HUDEP-2 (cell line): ENCODE measurements around the gene RITA1.
"Not testable (repeated sequence)": the region's sequence is repeated elsewhere in the genome, so short reads cannot be mapped to it uniquely, and the experiment has no call there.

Source experiments
- DNase-seq, 76 experiments: peaks; one replicate each; lab custom pipeline; 2025; ENCODE audit not compliant: unreplicated experiment in 76 of 76; lab: John Stamatoyannopoulos, UW

The RITA1 gene, protein sequence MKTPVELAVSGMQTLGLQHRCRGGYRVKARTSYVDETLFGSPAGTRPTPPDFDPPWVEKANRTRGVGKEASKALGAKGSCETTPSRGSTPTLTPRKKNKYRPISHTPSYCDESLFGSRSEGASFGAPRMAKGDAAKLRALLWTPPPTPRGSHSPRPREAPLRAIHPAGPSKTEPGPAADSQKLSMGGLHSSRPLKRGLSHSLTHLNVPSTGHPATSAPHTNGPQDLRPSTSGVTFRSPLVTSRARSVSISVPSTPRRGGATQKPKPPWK

GRCh38 chr12:113185180-113186032 is at the start of gene RITA1, which contains the start of gene DDX54:
TSS of gene RITA1 (plus strand) at chr12:113185721. CDS start at chr12:113186747, 1,026 bp downstream.
TSS of gene DDX54 (minus strand) at chr12:113185478. CDS start at chr12:113185451, 27 bp downstream.
- DNase-seq: peak in 72 of 76 experiments; percentile 20 to 96 (median 71)

- peak in 57 of 76 experiments; percentile 8 to 77 (median 42) for DNase-seq
These were observed 49.2 kb upstream of the RITA1 start for GRCh38 chr12:113136128-113136989.

- DNase-seq: no peak
These were observed 48.5 kb upstream of the RITA1 start for GRCh38 chr12:113136990-113137511.

GRCh38 chr12:113137861-113138783 is 47.4 kb upstream of the RITA1 start:
- no peak for DNase-seq

DNA sequence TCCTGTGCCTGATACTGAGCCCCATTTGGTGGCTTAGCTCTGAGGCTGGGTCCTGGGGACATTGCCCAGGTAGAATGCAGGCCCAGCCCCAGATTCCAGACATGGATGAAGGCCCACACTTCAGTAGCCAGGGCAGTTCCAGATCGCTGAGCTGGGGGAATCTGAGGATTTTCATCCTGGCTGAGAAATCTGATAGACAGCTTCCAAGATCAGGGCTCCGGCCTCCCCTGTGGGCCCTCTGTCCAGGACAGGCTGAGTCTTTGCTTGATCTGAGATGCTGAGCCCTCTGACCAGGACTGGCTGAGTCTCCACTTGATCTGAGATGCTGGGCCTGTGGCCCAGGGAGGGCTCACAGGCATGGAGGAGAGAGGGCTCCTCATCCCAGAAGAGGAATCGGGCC is 46.7 kb upstream of the RITA1 start:
- DNase-seq: no peak

DNA sequence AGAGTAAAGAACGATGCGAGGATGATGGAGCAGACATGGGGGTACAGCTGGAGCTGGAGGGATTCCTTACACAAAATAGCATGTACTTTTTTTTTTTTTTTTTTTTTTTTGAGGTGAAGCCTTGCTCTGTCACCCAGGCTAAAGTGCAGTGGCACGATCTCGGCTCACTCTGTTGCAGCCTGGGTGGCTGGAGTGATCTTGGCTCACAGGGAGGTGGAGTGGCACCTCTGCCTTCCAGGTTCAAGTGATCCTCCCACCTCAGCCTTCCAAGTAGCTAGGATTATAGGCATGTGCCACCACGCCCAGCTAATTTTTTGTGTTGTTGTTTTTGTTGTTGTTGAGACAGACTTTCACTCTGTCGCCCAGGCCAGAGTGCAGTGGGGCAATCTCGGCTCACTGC is 44.8 kb upstream of the RITA1 start:
- DNase-seq: no peak

GRCh38 chr12:113141716-113142115 is 43.8 kb upstream of the RITA1 start:
- not testable (repeated sequence) for DNase-seq

DNA sequence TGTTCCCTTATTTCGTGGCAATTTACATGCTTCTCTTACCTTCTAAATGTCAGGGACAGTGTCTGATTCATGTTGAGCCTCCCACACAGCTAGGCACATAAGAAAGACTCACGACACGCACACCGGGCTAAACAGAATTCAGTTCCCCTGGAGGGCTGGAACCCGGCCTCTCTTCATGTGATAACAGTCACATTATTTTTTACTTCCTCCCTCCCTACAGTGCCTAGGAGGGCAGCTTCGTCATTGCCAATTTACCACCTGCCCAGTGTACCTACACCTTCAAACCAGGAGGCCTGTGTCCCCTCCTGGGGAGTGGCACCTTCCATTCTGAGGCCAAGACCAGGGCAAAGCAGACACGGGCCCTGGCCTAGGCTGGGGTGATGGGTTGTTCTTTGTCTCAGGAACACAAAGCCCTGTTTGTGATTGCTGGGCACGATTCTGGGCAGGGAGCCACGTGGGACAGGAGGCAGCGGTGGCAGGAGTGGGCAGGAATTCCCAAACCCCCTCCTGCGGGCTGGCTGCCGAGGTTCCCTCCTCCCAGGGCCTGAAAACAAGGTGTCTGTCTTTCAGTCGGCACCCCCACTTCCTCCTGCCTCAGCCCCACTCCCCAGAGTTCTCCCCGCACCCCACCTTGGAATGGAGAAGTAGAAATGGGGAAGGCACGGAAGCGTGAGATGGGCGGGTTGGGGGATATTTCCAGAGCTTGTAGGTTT is 43.2 kb upstream of the RITA1 start:
- no peak for DNase-seq

DNA sequence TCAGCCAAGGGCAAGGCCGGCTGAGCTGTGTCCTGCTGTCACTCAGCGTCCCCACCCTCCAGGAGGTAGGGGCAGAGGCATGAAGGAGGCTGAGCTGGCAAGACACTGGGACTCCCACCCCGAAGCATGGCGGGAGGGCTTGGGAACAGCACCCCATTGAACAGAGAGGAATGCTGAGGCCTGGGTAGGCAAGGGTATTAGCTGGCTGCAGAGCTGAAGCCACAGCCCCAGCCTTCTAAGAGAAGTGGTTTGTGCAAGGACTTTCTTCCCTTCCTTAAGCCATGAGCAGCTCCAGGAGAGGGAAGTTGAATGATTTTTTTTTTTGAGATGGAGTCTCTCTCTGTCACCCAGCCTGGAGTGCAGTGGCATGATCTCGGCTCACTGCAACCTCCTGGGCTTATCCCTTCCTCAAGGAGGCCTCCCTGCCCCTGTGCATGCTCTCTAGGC is 42.6 kb upstream of the RITA1 start:
- no peak for DNase-seq

- DNase-seq: no peak
These were observed 41.6 kb upstream of the RITA1 start for GRCh38 chr12:113143959-113144358.

DNA sequence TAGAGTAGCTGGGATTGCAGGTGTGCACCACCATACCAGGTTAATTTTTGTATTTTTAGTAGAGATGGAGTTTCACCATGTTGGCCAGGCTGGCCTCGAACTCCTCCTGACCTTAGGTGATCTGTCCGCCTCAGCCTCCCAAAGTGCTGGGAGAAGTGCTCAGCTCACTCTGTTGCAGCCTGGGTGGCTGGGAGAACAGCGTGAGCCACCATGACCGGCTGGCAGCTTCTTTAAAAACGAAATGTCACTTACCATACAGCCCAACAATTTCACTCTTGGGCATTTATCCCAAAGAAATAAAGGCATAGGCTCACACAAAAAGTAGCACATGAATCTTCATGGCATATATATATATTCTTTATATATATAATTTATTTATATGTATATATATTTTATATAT is 40.7 kb upstream of the RITA1 start:
- DNase-seq: no peak

- no peak for DNase-seq
These were observed 39.6 kb upstream of the RITA1 start for GRCh38 chr12:113145720-113146551.

DNA sequence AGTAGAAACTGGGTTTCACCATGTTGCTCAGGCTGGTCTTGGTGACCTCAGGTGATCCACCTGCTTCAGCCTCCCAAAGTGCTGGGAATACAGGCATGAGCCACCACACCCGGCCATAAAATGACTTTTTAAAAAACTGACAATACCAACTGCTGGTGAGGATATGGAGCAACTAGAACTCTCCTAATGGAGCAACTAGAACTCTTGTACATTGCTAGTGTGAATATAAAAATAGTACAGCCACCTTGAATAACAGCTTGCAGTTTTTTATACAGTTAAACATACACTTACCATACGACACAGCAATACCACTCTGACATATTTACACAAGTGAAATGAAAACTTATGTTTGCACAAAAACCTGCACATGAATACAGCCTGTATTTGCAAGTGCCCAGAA is 38.5 kb upstream of the RITA1 start:
- no peak for DNase-seq

DNA sequence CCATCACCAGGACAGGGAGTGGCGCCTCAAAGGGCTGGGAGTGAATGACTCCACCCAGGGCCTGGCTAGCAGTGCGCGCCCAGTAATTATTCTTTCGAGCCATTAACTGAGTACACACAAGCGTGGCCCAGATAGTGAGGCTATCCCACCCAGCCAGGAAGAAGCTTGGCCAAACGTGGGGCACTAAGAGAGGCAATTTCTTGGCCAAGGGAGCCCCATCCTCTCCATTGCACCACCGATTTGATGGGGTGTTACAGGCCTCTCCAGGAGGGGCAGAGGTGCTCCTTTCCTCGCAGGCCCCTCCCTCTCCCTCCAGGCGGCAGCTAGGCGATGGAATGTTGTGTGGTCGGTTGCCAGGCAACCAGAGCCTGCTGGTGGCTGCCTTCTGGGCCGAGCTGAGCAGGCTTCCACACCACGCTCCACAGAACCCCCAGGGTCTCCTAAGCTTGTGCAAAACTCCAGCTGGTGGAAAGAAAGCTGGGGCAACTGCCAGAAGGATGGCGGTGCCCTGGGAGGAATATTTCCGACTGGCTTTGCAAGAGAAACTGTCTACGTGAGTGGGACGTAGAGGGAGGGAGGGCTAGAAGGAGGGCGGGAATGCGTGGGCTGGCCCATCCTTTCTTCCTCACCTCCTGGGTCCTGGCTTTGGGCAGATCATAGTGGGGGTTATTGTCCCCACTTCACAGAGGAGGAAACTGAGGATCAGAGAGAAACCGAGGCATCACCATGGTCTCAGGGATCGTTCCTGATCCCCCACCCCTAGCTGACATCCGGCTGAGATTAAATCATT is 36.0 kb upstream of the RITA1 start, which contains the start of gene CFAP73:
TSS of gene CFAP73 (plus strand) at position 364 of the 790 bp plus-strand sequence. CDS start at position 498, 134 bp downstream.
- DNase-seq: peak in 2 of 76 experiments; percentile 12 to 20

GRCh38 chr12:113151655-113152054 is 33.9 kb upstream of the RITA1 start:
- DNase-seq: no peak

DNA sequence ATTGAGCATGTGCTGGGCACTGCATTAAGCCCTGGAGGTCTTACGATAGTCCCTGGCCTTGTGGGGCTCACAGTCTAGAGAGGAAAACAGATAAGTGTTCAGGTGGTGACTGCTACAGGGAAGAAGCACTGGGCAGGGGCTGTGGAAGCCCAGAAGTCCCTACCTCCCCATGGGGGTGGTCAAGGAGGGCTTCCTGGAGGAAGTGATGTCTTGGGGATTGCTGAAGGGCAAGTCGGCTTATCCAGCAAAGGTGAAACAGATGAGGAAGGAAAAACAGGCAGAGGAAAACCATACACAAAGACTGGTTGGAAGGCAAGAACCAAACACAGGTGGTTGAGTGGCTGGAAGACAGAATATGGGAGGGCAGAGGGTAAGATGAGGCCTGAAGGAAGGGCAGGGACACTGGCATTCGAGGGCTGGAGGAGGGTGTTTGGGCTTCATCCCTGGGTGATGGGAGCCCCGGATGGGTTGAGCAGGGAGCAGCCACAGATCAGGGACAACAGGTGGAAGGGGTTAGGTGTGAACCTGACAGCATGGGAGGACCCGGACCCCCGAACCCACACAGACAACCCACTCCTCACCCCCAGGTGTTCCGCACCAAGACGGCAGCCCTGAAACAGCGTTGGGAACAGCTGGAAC is 33.2 kb upstream of the RITA1 start:
- DNase-seq: no peak
